Activated gamma-delta T cell treated with Interleukin-2 at 50 U/mL for 16 hours (primary cell): ENCODE results near the gene CYYR1.

Experiments
- DNase-seq: peaks from one replicate; pipeline ENCODE4 v3.0.0-alpha.2; 2020

CYYR1 gene

DNA sequence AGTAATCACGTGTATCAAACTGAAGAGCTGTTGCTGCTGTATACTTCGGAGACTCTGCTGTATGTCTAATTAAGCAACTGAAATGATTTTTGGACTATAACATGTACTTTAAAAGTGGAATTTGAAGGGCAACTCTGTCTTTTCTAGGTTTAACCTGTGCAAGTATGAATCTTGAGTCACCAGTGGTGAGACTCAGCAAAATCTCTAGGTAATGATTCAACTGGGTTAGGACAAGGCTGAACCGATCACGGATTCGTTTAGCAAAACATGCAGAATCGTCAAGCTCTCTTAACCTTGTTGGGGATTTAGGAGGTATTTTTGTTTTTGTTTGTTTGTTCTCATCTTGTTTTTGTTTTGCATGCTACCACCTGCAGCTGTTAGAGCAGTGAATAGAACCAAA, 149.6 kb downstream of the CYYR1 start:
- DNase-seq = no peak

DNA sequence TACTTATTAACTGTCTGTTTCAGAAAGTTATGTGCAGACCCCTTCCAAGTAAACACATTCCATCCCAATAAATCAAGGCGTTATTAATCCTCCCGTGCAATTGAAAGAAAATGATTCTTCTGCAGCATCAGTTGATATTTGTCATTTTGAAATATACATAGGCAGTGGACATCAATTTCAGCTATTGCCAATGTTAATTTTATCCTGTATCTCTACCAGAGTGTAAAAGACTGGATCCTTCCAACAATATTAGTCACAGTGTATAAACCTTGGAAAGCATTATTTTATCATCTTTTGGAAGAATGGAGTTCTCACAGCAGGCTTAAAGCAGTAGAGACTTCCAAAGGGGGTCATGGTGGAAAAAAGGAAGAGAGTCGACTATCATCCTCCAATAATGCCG, 150.4 kb downstream of the CYYR1 start:
- DNase-seq = no peak

DNA sequence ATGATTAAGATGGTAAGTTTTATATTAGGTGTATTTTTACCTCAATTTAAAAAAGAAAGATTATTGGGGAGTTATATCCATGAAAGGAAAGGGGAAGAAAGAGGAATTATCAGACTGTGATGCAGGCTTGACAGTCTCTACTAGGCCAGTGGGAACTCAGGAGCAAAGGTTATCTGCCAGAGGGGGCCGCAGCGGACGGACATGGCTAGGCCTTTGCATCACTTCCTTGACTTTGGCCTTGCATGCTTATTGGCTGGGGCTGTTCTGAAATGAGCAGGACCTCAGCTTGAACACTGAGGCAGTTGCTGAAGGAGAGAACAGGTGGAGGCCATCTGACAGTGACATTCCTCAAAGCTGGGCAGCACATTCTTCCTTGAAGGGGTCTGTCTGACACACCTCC, 150.9 kb downstream of the CYYR1 start:
- no peak for DNase-seq

DNA sequence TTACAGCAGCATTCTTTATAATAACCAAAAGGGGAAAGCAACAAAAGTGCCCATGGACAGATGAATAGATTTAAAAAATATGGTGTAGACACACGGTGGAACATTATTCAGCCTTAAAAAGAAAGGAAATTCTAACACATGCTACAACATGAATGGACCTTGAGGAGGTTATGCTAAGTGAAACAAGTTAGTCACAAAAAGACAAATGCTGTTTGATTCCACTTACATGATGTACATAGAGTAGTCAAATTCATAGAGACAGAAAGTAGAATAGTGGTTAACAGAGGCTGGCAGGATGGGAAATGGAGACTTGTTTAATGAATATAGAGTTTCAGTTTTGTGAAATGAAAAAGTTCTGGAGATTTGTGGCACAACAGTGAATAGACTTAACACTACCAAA, 151.4 kb downstream of the CYYR1 start:
- DNase-seq = no peak
